GM23338 (cell line): ENCODE measurements around the gene CHEK1. TPM values are rescaled to one million over a fixed set of nuclear protein-coding genes. Genes with fewer than 3 reads are reported as not detected.

Experiments used
- ATAC-seq: fragments of 200-7000 bp; cut with Tn5 transposase; 3 replicates; pipeline ENCODE4 v1.9.1; 2020
- DNase-seq: peaks from one replicate; pipeline ENCODE4 v3.0.0-alpha.2; 2015; ENCODE audit warnings: low spot score
- H2AFZ ChIP-seq: fragments of 200-600 bp; sonication (generic); 2 replicates; pipeline ENCODE4 v1.8.0; 2016; ENCODE audit warnings: antibody characterized with exemption, mild to moderate bottlenecking, moderate library complexity
- H3F3A ChIP-seq: fragments of 200-600 bp; sonication (generic); replicated peaks from 2 replicates; pipeline ENCODE4 v1.8.0; 2017; ENCODE audit warnings: antibody characterized with exemption, mixed run types, low read depth
- H3K27ac ChIP-seq: fragments of 200-600 bp; sonication (generic); 2 replicates; pipeline ENCODE4 v1.6.1; 2016; ENCODE audit warnings: low read depth
- H3K27me3 ChIP-seq: fragments of 200-600 bp; sonication (generic); 2 replicates; pipeline ENCODE4 v1.8.0; 2016; ENCODE audit warnings: mild to moderate bottlenecking, mixed run types, moderate library complexity; ENCODE audit not compliant: insufficient read depth
- H3K36me3 ChIP-seq: fragments of 200-600 bp; sonication (generic); 2 replicates; pipeline ENCODE4 v1.8.0; 2016; ENCODE audit warnings: mild to moderate bottlenecking; ENCODE audit not compliant: insufficient read depth
- H3K4me1 ChIP-seq: fragments of 200-600 bp; sonication (generic); 2 replicates; pipeline ENCODE4 v1.8.0; 2016; ENCODE audit warnings: mild to moderate bottlenecking, moderate library complexity; ENCODE audit not compliant: insufficient read depth
- H3K4me2 ChIP-seq: fragments of 200-600 bp; sonication (generic); 2 replicates; pipeline ENCODE4 v1.7.1; 2017; ENCODE audit warnings: mixed run types
- H3K4me3 ChIP-seq: fragments of 200-600 bp; sonication (generic); 2 replicates; pipeline ENCODE4 v1.6.1; 2016; ENCODE audit warnings: mixed run types
- H3K79me2 ChIP-seq: fragments of 200-600 bp; sonication (generic); replicated peaks from 2 replicates; pipeline ENCODE4 v1.8.0; 2017; ENCODE audit warnings: mild to moderate bottlenecking; ENCODE audit not compliant: insufficient read depth
- H3K9me2 ChIP-seq: fragments of 200-600 bp; sonication (generic); 2 replicates; pipeline ENCODE4 v1.8.0; 2017; ENCODE audit not compliant: insufficient read depth
- H4K20me1 ChIP-seq: fragments of 200-600 bp; sonication (generic); replicated peaks from 2 replicates; pipeline ENCODE4 v1.8.0; 2017; ENCODE audit warnings: mild to moderate bottlenecking; ENCODE audit not compliant: insufficient read depth
- H3K27ac Mint-ChIP-seq: 2 replicates; pipeline ENCODE4 v1.8.0; 2020; ENCODE audit warnings: inconsistent platforms, mild to moderate bottlenecking, moderate library complexity, mixed read lengths
- H3K27me3 Mint-ChIP-seq: 3 replicates; pipeline ENCODE4 v1.8.0; 2022; ENCODE audit warnings: low read depth, mild to moderate bottlenecking, moderate library complexity, mixed read lengths, inconsistent platforms; ENCODE audit not compliant: insufficient read depth, poor library complexity
- H3K36me3 Mint-ChIP-seq: 3 replicates; pipeline ENCODE4 v1.8.0; 2021; ENCODE audit warnings: low read depth, mild to moderate bottlenecking, inconsistent platforms, moderate library complexity, mixed read lengths
- H3K4me1 Mint-ChIP-seq: 3 replicates; pipeline ENCODE4 v1.8.0; 2020; ENCODE audit warnings: mild to moderate bottlenecking, inconsistent platforms, mixed read lengths
- H3K4me3 Mint-ChIP-seq: 3 replicates; pipeline ENCODE4 v1.8.0; 2021; ENCODE audit warnings: moderate library complexity, mild to moderate bottlenecking, inconsistent platforms, mixed read lengths
- H3K9me3 Mint-ChIP-seq: 3 replicates; pipeline ENCODE4 v1.8.0; 2020; ENCODE audit warnings: moderate library complexity, mild to moderate bottlenecking, inconsistent platforms, mixed read lengths
- CREB1 ChIP-seq: fragments of 250-450 bp; sonication (Bioruptor Pico); IDR thresholded peaks from 2 replicates; pipeline ENCODE4 v1.5.0; 2020; ENCODE audit warnings: low read depth, mild to moderate bottlenecking, moderate library complexity
- CTCF ChIP-seq, 2 experiments: fragments of 200-600 bp in 1 of 2; sonication (generic) in 1 of 2; conservative IDR thresholded peaks; 2 replicates each; pipeline versions ENCODE4 v1.5.1 to v1.6.1; 2016 to 2017; ENCODE audit warnings: antibody characterized with exemption in 2 of 2, low read depth in 2 of 2, mild to moderate bottlenecking in 2 of 2, moderate library complexity in 1 of 2
- ETS1 ChIP-seq: IDR thresholded peaks from 2 replicates; pipeline ENCODE4 v1.6.1; 2016; ENCODE audit warnings: antibody characterized with exemption
- EZH2 ChIP-seq: fragments of 200-600 bp; sonication (generic); IDR thresholded peaks from one replicate; pipeline ENCODE4 v1.8.0; 2017; ENCODE audit warnings: antibody characterized with exemption, mild to moderate bottlenecking, low read depth; ENCODE audit not compliant: unreplicated experiment
- EZH2phosphoT487 ChIP-seq: fragments of 200-600 bp; sonication (generic); IDR thresholded peaks from one replicate; pipeline ENCODE4 v1.8.1; 2018; ENCODE audit warnings: antibody characterized with exemption; ENCODE audit not compliant: unreplicated experiment
- JUNB ChIP-seq: IDR thresholded peaks from one replicate; pipeline ENCODE4 v1.6.1; 2016; ENCODE audit warnings: antibody characterized with exemption; ENCODE audit not compliant: unreplicated experiment
- NANOG ChIP-seq: IDR thresholded peaks from 2 replicates; pipeline ENCODE4 v1.6.1; 2016; ENCODE audit warnings: antibody characterized with exemption, borderline replicate concordance
- POLR2AphosphoS5 ChIP-seq: IDR thresholded peaks from 2 replicates; pipeline ENCODE4 v1.6.1; 2016; ENCODE audit warnings: antibody characterized with exemption, low read depth
- REST ChIP-seq: IDR thresholded peaks from one replicate; pipeline ENCODE4 v1.6.1; 2018; ENCODE audit warnings: antibody characterized with exemption; ENCODE audit not compliant: unreplicated experiment
- STAT1 ChIP-seq: IDR thresholded peaks from one replicate; pipeline ENCODE4 v1.6.1; 2016; ENCODE audit warnings: antibody characterized with exemption; ENCODE audit not compliant: unreplicated experiment
- ZNF114 ChIP-seq: fragments of 250-450 bp; sonication (Bioruptor Pico); IDR thresholded peaks from 2 replicates; pipeline ENCODE4 v1.5.0; 2020; ENCODE audit warnings: mild to moderate bottlenecking, moderate library complexity
- ZNF331 ChIP-seq: fragments of 250-450 bp; sonication (Bioruptor Pico); IDR thresholded peaks from 2 replicates; pipeline ENCODE4 v1.5.0; 2020; ENCODE audit warnings: low read depth, mild to moderate bottlenecking, moderate library complexity
- ZNF462 ChIP-seq: fragments of 250-450 bp; sonication (Bioruptor Pico); IDR thresholded peaks from 2 replicates; pipeline ENCODE4 v1.5.0; 2020; ENCODE audit warnings: mild to moderate bottlenecking, moderate library complexity
- polyA plus RNA-seq: library from polyadenylated mRNA; unstranded; fragments of >200 nt; fragmentation: Nextera tagmentation; extraction: Ambion mirVana; gene quantifications from 2 replicates; pipeline ENCODE4 v1.2.1, GENCODE V29; 2016
- total RNA-seq: library from RNA; depleted of rRNA; stranded (reverse); fragments of >200 nt; shearing (Covaris generic); gene quantifications from 2 replicates; pipeline ENCODE4 v1.2.3, GENCODE V29; 2014

The CHEK1 gene
- total and polyA plus RNA-seq, 2 experiments from 2014 or later: 90.0 to 102 TPM

GRCh38 chr11:125670172-125670571, 45.2 kb downstream of the CHEK1 start:
- Mint-ChIP-seq H3K9me3 (peaks cover 2% of the 10 kb centered on the region; the same call in 2 of the 3 replicates), H3K36me3 (peaks cover 31% of the 10 kb centered on the region), H3K4me3 (no peak overlapping the region), H3K27ac (no peak overlapping the region), H3K4me1 (no peaks in the 10 kb centered on the region), H3K27me3 (no peaks in the 10 kb centered on the region)
- no peak overlapping the region for H3K27ac ChIP-seq
- TF ChIP-seq EZH2phosphoT487 (no peak), CREB1 (CRISPR knock-in tag) (no peak), EZH2 (no peak), NANOG (no peak), ZNF331 (CRISPR knock-in tag) (no peak), ZNF462 (CRISPR knock-in tag) (no peak), CTCF (conservative IDR thresholded peaks at IDR 0.05; ENCODE audit: low read depth in 2 of 2) (no peak), ZNF114 (CRISPR knock-in tag) (no peak), STAT1 (no peak), JUNB (no peak), REST (no peak), ETS1 (no peak), POLR2AphosphoS5 (no peak)
- no peak overlapping the region for H3K4me3 ChIP-seq
- H3K4me2 ChIP-seq: no peak overlapping the region
- no peak for ATAC-seq
- H3K4me1 ChIP-seq: no peaks in the 10 kb centered on the region
- peaks cover 29% of the 10 kb centered on the region for H3K79me2 ChIP-seq
- no peaks in the 10 kb centered on the region for H3F3A ChIP-seq
- H3K27me3 ChIP-seq: no peaks in the 10 kb centered on the region
- H4K20me1 ChIP-seq: peaks cover 1% of the 10 kb centered on the region
- H2AFZ ChIP-seq: no peak overlapping the region
- H3K9me2 ChIP-seq: no peaks in the 10 kb centered on the region
- no peak for DNase-seq
- peaks cover 8% of the 10 kb centered on the region; the same call in 1 of the 2 replicates for H3K36me3 ChIP-seq
